Astrocyte (in vitro differentiated cells and primary cell): ENCODE data around the gene PPL.

Experiments used
- CTCF ChIP-seq: IDR thresholded peaks from 2 replicates; pipeline ENCODE4 v1.5.1; 2011; ENCODE audit warnings: low read depth, mild to moderate bottlenecking, inconsistent platforms, low read length, moderate library complexity; ENCODE audit not compliant: insufficient read depth
- EZH2 ChIP-seq: IDR thresholded peaks from 2 replicates; pipeline ENCODE4 v1.6.1; 2012; ENCODE audit warnings: mild to moderate bottlenecking, low read length, inconsistent platforms; ENCODE audit not compliant: insufficient read depth

- TF ChIP-seq EZH2 (no peak), CTCF (no peak)
Measured at GRCh38 chr16:4913774-4914525, 23.0 kb downstream of the PPL start.
